ENCODE measurements around the gene KLHL3. TPM values are rescaled to one million over a fixed set of nuclear protein-coding genes. Genes with fewer than 3 reads are reported as not detected.

The KLHL3 gene
- 0.12 to 0.34 TPM (median 0.15 TPM) in 5 replicates for total RNA-seq (2022; extraction: Qiagen RNA extraction)

GRCh38 chr5:137735555-137736284 is at the start of gene KLHL3:
KLHL3 (minus strand) TSS chr5:137736089; CDS start chr5:137735646, 443 bp downstream.

GRCh38 chr5:137754188-137754960 is 18.5 kb upstream of the KLHL3 start, which contains the start of gene HNRNPA0:
HNRNPA0 (minus strand) TSS chr5:137754363; CDS start chr5:137754066, 297 bp downstream.

Other genes starting within 250 kb of the KLHL3 start
- 12.6 to 19.6 TPM (median 18.6 TPM) in 5 replicates for gene SPOCK1, start 236.8 kb downstream of the KLHL3 start, total RNA-seq (2022; extraction: Qiagen RNA extraction)
- gene HNRNPA0, start 18.3 kb upstream of the KLHL3 start, total RNA-seq (2022; extraction: Qiagen RNA extraction): 44.0 to 53.6 TPM (median 52.3 TPM) in 5 replicates
- gene MYOT, start 131.8 kb upstream of the KLHL3 start, total RNA-seq (2022; extraction: Qiagen RNA extraction): not detected in 5 replicates
- gene PKD2L2, start 153.4 kb upstream of the KLHL3 start, total RNA-seq (2022; extraction: Qiagen RNA extraction): not detected in 5 replicates